Right renal cortex interstitium (tissue), 3 donors: ENCODE measurements around the gene SCARB2. TPM values are rescaled to one million over a fixed set of nuclear protein-coding genes. Genes with fewer than 3 reads are reported as not detected.

ENCODE experiments used
- DNase-seq, 3 donors: peaks; one replicate each; pipeline ENCODE4 v3.0.0-alpha.2; 2013; ENCODE audit warnings: low read depth in 3 of 3, low spot score in 2 of 3
- polyA plus RNA-seq, 3 donors: library from polyadenylated mRNA; unstranded; fragments of 120-200 nt; gene quantifications; one replicate each; pipeline ENCODE4 v1.2.1, GENCODE V29; 2013; ENCODE audit not compliant: insufficient read length in 3 of 3

SCARB2 gene
- polyA plus RNA-seq, 3 donors = 168 to 203 (median 193) TPM

DNA sequence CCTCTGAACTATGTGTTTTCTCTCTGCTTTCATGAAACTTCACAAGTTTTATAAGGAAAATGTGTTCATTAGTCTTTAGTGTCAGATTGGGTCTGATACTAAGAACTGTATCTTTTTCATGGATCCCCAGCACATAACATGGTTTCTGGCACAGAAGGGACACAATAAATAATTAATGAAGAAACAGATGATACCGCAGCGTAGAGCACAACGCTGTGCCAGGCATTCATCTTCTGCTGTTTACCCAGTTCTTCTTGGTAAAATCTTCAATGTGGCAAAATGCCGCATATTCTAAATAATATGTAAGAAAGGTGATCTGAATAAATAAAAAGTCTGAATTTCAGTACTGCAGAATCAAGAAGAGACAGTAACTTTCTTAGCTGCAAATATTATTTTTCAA, 12.3 kb downstream of the SCARB2 start:
- DNase-seq = no peak

DNA sequence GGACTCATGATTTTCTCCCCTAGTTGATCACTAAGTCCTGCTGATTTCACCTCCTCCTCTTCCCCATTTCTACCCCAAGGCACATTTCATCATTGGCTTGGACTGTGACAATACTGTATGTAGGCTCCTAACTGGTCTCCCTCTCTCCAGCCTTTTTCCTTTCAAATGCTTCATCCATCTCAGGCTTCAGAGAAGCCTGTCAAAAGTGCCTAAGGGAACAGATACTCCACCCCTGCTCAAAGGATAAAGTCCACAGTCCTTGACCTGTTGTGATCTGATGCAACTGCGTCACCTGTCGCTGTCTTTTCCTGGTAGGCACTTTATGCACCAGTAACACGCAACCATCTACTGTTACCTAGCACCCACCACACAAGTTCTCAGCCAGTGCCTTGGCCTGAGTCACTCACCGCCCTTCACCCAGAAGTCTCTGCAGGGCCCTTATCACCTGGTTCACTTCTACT, 12.8 kb downstream of the SCARB2 start:
- no peak for DNase-seq

DNA sequence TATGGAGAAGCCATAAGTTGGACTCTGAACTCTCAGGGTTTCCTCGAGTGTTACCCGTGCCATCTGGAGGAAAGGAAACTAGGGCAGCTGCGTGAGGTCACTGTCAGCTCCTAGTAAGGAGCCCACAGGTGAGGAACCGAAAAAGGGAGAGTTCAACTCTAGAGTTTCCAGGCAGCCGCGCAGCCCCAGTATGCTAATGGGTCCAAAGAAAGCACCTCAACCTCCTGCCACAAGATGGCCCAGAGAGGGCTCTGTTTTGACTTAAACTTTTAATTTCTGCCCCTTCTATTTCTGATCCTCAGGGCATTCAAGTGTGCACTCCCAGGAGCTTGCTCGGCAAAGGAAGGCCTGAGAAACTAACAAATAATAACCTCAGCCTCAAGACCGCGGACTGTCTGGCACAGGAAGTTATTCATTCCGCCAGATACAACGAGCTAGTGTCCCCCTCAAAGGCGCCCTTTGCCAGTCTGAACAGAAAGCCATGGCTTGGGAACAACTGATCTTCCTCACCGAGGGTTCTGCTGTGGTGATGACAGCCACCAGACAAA, 13.9 kb downstream of the SCARB2 start:
- no peak for DNase-seq

DNA sequence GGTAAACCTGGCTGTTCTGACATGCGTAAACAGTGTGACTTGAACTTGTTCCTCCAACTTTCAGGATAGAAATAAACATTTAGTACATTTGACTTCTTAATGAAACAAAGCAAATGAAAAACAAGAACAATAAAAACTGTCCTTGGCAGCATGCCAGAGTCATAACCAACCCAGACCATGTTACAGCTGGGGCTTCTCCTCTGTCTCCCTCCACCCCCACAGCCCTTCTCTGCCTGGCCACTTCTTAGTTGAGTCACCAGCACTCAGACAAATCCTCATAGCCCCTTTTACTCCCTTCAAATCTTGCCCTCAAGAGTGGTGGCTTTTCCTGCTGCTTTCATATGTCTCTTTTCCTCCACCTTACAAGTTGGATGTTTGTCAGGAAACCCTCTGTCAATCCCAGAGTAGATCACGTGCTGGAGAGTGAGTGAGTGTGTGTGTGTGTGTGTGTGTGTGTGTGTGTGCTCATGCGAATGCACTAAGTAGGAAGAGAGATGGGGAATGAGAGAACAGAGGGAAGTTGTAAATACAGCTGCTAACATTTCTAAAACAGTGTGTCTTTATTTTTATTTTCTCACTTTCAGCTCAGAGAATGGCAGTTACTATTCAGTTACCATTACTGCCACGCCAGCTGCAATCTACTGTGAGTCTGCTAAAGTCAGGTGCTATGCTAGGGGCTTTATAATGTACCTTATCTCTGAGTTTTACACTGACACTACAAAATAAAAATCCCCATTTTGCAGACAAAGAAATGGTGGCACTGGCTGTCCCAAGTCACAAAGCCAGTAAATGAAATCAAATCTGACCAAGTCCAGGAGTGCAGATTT, 15.0 kb downstream of the SCARB2 start:
- DNase-seq = peak; percentile 77 to 83 (median 78)

DNA sequence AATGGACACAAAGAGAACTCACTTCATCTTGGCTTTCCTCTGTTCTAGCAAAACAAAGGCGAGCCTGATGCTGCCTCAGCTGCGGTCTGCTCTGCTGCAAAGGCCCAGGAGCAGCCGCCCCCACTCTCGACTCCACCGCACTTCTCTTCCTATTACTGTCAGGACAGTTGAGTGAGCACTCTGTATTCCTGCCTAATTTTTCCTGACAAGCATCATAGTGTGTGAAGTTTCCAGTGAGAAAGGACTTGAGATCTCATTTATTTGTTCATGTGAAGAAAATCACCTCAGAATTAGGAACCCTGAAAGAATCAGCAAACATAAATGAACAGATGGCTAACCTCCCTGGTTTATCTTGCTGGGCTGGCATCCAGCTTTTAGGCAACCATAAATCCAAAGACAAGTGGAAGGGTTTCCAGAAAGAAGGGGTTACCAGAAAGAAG, 15.6 kb downstream of the SCARB2 start:
- DNase-seq = peak in 2 of 3 donors; percentile 56 to 60

DNA sequence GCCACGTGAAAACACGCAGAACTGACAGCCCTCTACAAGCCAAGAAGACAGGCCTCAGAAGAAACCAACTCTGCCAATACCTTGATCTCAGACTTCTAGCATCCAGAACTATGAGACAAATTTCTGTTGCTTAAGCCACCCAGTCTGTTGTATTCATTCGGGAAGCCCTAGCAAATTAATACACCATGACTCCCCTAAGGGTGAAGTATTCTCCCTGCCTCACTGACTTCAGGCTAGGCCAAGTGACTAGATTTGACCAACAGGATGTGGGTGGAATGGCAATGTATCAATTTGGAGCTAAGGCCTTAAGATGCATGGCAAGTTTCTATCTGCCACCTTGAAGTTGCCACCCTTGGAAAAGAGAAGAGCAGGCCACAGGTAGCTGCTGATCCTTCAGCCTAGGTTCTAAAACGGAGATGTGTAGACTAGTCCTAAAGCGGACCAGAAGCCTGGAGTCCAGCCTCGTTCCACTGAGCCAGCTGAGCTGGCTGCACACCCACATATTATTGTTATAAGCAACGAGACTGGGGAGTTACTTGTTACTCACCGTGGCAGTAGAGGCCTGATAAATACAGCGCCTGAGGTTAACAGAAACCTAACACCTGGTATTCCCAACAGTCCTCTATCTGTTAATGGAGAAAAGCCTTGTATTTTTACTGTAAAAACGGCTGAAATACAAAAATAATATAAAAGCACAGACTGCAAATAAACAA, 16.4 kb downstream of the SCARB2 start:
- DNase-seq = no peak

DNA sequence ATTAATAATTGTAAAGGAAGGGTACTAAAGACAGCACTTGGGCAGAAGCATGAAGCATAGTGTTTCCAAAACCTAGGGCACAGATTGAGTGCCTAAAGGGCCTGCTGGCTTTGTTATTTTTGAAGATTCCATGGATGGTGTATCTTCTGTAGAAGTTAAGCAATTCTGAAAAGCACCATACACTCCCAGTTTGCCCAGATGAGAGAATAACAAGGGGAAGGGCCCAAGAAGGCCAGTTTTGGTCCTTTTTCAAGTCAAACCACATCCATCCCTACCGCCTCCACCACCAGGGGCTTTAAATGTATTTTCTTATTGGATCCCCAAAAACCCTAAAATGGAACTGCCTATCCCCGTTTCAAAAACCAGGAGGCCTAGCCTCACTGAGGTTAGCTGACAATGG, 17.2 kb downstream of the SCARB2 start:
- DNase-seq = no peak

DNA sequence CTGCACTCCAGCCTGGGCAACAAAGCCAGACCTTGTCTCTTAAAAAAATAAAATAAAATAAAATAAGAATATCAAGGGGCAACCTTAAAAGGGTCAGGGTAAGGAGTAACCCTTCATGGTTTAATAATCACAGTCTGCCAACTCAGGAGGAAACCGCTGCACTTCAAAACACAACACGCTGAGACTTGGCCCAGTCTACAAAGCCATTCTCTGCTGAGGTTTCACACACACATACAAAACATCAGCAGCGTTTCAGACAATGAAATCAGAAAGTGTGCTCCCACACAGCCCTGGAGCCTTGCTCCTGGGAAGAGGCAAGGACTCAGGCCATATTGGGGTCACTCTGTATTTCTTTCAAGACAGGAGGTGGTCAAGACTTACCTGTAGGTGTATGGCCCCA, 18.3 kb downstream of the SCARB2 start:
- DNase-seq = no peak

DNA sequence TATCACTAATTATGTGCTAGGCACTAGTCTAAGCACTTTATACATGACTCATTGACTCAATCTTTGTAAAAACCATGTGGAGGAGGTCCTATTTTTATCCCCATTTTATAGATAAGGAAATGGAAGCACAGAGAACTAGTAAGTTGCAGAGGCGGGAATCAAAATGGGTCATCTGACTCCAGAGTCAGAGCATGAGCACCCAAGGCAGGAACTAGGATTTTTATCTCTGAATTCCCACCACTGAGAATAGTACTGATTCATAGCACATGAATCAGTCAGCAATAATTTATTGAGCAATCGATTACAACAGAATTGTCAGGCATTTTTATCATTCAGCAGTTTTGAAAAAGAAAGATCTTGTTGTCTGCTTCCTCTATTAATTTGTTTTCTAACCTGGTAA, 19.3 kb downstream of the SCARB2 start:
- DNase-seq = no peak

DNA sequence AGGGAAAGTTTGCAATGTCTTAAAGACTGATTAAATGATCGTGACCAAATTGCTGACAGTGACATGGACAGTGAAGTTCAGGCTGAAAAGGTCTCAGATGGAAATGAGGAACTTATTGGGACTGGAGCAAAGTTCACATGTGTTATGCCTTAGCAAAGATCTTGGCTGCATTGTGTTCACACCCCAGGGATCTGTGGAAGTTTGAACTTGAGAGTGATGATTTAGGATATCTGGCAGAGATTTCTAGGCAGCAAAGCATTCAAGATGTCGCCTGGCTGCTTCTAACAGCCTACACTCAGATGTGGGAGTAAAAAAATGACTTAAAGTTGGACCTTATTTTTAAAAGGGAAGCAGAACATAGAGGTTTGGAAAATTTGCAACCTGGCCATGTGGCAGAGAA, 21.4 kb downstream of the SCARB2 start:
- DNase-seq = no peak

DNA sequence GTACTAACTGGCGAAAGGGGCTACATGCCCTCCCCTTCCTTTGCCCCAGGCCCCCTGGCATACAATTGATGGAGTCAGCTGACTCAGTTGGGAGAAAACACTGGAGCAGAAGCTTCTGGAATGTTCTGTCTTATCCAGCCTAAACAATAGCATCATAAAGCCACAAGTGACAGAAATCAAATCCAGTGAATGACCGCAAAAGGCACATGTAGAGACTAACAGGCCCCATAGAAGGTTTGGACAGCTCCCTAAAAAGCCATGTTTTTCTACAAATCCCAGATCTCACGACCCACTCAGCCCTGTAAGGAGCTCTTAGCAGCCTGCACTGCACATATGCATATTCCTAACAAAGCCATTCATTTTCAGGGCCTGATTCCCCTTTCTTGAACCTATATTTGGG, 25.1 kb downstream of the SCARB2 start:
- DNase-seq = no peak

DNA sequence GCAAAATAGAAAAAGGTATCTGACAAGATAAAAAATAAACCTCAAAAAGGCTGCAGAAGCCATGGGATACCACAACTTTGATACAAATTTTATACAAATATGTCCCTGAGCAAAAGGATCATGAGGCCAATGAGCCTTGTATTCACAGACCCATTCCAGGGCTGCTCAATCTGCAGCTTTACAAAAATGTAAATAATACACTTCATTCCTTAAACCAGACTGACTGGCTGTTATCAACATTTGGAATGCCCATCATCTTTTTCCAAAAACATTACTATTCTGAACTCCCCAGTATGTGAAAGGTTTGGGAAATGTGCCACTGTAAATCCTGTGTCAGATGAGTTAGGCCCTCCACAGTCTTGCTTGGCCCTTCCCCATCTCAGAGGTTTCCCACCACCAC, 25.5 kb downstream of the SCARB2 start:
- DNase-seq = no peak

DNA sequence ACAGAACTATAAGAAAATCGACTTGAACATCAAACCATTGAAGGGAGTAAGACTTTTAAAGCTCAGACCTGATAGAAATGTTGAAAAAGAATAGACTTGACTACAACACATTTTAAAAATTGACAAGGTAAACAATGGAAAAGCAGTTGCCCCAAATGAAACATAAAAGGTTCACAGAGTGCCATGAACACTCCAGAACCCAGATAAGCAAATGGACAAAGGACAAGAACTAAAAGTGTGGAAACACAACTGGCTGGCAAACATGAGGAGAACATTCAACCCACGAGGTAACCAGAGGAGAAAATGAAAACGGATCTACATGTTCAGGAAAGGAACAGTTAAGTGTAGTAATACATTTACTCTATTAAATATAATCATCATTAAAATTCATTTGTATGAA, 26.5 kb downstream of the SCARB2 start:
- DNase-seq = no peak

DNA sequence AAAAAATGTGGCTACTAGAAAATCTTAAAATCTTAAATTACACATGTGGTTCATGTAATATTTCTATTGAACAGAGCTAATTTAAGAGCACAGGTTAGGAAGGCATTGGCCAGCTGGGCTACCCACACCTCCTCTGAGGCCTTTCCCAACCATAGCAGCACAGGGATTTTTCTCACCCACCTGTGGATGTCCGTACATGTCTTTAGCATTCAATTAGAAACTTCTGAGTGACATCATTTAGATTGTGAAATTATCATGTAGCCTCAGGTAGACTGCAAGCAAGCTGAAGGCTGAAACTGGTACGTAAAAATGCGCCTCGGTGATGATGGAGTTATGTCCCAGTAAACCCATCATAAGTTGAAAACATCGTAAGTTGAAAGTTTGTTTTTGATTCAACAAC, 31.2 kb downstream of the SCARB2 start:
- DNase-seq = no peak

DNA sequence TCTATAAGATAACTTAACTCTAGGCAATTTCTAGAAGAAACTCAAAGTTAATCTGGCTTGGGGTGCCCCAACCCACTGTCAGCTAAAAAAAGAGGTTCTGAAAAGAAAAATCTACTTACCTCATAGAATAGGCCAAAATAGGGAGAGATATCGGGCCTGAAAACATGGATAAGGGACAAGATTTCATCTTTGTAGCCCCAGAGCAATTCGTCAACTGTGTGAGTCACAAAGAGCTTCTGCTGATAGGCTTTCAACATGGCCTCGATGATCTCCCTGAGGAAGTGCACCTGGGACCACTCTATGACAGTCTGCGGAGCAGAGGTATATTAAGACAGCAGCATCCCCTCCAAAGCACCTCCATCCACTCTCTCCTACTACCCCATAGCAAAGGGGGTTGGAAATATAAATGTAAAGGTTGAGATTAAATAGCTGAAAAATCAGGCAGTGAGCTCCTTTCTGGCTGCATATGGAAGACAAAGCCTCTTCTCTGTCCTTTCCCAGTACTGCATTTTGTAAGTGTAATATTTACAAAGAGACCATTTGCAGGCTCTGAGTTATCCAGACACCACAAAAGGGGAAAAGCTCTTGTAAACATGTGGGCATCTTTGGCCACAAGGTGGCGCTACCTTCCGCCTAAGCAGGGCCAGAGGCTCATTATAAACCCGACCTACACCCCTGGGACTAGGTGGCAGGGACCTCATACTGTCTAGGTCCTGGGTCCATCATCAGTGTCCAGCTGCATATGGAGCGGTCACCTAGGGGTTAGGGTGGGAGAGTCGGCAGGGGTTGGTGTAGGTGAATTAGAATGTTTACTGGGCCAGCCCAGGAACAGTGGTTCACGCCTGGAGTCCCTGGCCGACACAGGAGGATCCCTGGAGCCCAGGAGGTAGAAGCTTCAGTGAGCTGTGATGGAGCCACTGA, 34.0 kb downstream of the SCARB2 start:
- DNase-seq = peak; percentile 53 to 69 (median 63)

DNA sequence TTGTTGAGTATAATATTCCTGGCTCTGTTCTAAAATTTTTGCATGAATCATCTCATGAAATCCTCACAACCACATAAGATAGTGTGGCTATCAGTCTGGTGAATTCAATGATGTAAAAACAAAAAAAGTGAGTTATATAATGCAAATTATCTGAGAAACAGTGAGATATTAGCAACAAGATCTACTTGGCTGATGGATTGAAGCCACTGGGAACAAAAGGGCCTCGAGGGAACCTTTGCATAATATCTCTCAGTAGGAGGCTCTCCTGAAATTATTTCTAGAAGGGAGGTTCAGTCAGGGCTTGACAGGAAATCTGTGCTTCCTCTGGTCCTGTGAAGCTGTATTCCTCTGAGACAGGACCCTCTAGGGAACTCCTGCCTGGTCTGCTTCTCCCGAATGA, 35.3 kb downstream of the SCARB2 start:
- DNase-seq = no peak

DNA sequence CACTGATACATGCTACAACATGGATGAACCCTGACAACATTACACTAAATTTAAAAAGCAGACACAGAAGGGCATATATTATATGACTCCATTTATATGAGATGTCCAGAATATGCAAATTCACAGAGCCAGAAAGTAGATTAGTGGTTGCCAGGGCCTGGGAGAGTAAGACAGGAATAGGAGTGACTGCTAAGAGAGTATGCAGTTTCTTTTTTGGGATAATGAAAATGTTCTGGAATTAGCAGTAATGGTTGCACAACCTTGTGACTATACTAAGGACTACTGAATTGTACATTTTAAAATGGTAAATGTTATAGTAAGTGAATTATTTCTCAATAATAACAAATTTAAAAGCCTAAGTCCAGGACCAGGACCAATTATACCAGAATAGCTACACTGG, 35.9 kb downstream of the SCARB2 start:
- DNase-seq = no peak

DNA sequence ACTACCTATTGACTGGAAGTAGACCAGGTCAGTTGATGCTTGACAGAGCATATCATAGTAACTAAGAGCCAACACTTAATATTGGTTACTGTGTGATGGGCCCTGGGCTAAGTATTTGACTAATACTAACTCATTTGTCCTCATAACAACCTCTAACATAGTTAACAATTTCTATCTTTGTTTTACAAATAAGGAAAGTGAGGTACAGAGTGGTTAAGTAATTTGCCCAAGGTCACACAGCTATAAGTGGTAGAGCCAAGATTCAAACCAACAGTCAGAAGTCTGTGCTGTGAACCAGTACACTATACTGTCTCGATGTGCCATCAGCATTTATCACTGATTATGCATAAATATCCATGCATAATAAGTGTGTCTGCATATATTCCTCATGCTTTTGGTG, 38.3 kb downstream of the SCARB2 start:
- DNase-seq = no peak

DNA sequence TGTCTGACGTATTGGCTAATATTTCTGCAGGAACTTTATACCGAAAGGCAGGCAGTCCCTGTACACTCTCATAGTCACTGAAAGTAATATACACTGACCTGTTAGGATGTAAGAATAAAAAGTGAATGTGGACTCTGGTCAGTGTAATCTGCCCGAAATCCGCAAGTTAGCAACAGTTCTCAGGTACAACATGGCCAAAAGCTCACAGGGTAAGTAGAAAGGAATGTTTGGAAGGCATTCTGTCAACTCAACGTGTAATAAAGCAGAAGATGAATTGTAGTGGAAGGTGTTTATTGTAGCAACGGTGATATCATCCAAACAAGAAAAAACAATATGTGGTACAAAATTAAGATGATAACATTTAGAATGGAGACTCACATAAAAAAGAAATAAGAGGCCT, 39.4 kb downstream of the SCARB2 start:
- DNase-seq = no peak

DNA sequence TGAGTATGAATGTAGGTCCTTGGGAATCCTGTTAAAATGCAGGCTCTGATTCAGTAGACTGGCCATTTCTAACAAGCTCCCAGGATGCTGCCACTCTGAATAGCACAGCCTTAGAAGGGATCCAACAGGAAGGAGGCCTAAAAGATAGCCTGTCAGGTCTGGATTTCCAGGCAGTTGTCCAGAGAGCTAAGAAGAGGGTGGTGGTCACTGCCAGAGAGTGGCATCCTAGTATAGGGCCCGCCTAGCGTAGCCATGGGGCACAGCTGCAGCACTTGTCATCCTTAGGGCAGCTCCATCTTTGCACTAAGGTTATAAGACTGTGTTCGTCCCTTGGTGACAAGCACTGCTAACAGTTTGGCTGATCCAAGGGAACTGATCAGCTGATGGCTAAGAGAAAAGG, 44.9 kb downstream of the SCARB2 start:
- no peak for DNase-seq

DNA sequence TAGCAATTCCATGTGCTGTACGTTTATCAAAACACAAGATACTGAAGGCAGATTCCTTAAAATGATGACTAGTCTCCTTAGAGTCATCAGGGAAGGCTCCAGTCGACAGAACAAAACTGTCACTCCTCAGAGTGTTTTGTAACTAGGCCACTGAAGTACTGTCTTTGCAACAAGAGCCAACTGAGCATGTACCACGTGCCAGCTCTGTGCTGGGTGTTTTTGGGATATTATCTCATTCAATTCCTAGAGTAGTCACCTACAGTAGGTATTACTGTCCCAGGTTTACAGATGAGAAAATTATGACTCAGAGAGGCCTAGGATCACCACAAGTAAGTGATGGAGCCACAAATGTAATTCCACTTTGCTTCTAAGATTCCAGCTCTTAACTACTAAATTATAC, 47.1 kb downstream of the SCARB2 start:
- no peak for DNase-seq
